SKM-1 (cell line): ENCODE measurements around the gene PSEN2.

Source experiments
- DNase-seq: peaks from one replicate; lab custom pipeline; 2025; ENCODE audit not compliant: unreplicated experiment; lab: John Stamatoyannopoulos, UW

Gene PSEN2

GRCh38 chr1:226864311-226864710 is 6.1 kb upstream of the PSEN2 start:
- DNase-seq: no peak

- DNase-seq: no peak
Observed at GRCh38 chr1:226865590-226865989, 4.8 kb upstream of the PSEN2 start.

- DNase-seq: no peak
Observed at GRCh38 chr1:226867461-226868054, 2.9 kb upstream of the PSEN2 start.

- no peak for DNase-seq
Observed at GRCh38 chr1:226868726-226869125, 1.7 kb upstream of the PSEN2 start.

- no peak for DNase-seq
Observed at GRCh38 chr1:226870026-226870400, 403 bp upstream of the PSEN2 start.

GRCh38 chr1:226871636-226872327 is 1.4 kb downstream of the PSEN2 start:
- DNase-seq: no peak

GRCh38 chr1:226872437-226872836 is 2.0 kb downstream of the PSEN2 start:
- no peak for DNase-seq

GRCh38 chr1:226873771-226874578 is 3.6 kb downstream of the PSEN2 start:
- DNase-seq: no peak

GRCh38 chr1:226874579-226875425 is 4.4 kb downstream of the PSEN2 start:
- no peak for DNase-seq

GRCh38 chr1:226875641-226876295 is 5.4 kb downstream of the PSEN2 start:
- DNase-seq: no peak

GRCh38 chr1:226877669-226878068 is 7.3 kb downstream of the PSEN2 start:
- DNase-seq: no peak

GRCh38 chr1:226880372-226881287 is 10.2 kb downstream of the PSEN2 start:
- DNase-seq: no peak

GRCh38 chr1:226881515-226882185 is 11.2 kb downstream of the PSEN2 start:
- DNase-seq: no peak

- DNase-seq: no peak
Observed at GRCh38 chr1:226882187-226882586, 11.8 kb downstream of the PSEN2 start.

GRCh38 chr1:226882631-226883409 is 12.4 kb downstream of the PSEN2 start:
- no peak for DNase-seq

- no peak for DNase-seq
Observed at GRCh38 chr1:226883630-226884029, 13.2 kb downstream of the PSEN2 start.

GRCh38 chr1:226884116-226884625 is 13.8 kb downstream of the PSEN2 start:
- DNase-seq: no peak
